Mesendoderm (in vitro differentiated cells): ENCODE data around the gene ADGRV1.

ENCODE experiments used
- DNase-seq: peaks from one replicate; pipeline ENCODE4 v3.0.0; 2013
- H2AK5ac ChIP-seq: 2 replicates; pipeline ENCODE4 v1.6.1; 2013; ENCODE audit warnings: low read length, inconsistent platforms
- H2BK120ac ChIP-seq: 2 replicates; pipeline ENCODE4 v1.6.1; 2013; ENCODE audit warnings: low read depth, mild to moderate bottlenecking, low read length, moderate library complexity, mixed read lengths
- H2BK15ac ChIP-seq: replicated peaks from 2 replicates; pipeline ENCODE4 v1.6.1; 2013; ENCODE audit warnings: low read depth, mild to moderate bottlenecking, moderate library complexity
- H2BK5ac ChIP-seq: 2 replicates; pipeline ENCODE4 v1.6.1; 2013; ENCODE audit warnings: low read length, inconsistent platforms
- H3K18ac ChIP-seq: 2 replicates; pipeline ENCODE4 v1.6.1; 2013; ENCODE audit warnings: mild to moderate bottlenecking, low read length, mixed read lengths
- H3K23ac ChIP-seq: one replicate; pipeline ENCODE4 v1.6.1; 2013; ENCODE audit warnings: low read length
- H3K27ac ChIP-seq: 2 replicates; pipeline ENCODE4 v1.5.1; 2013; ENCODE audit warnings: low read depth, mild to moderate bottlenecking, inconsistent platforms, low read length, moderate library complexity
- H3K27me3 ChIP-seq: 2 replicates; pipeline ENCODE4 v1.6.1; 2013; ENCODE audit warnings: low read length, control low read depth, mild to moderate bottlenecking, inconsistent platforms; ENCODE audit not compliant: insufficient read depth, poor library complexity
- H3K36me3 ChIP-seq: 2 replicates; pipeline ENCODE4 v1.6.1; 2013; ENCODE audit warnings: low read length, inconsistent platforms; ENCODE audit not compliant: control insufficient read depth, insufficient read depth
- H3K4ac ChIP-seq: one replicate; pipeline ENCODE4 v1.6.1; 2013; ENCODE audit warnings: low read depth, mild to moderate bottlenecking, low read length, moderate library complexity
- H3K4me1 ChIP-seq: 2 replicates; pipeline ENCODE4 v1.6.1; 2013; ENCODE audit warnings: low read depth, low read length, inconsistent platforms; ENCODE audit not compliant: control insufficient read depth
- H3K4me2 ChIP-seq: 2 replicates; pipeline ENCODE4 v1.6.1; 2013; ENCODE audit warnings: low read length
- H3K4me3 ChIP-seq: 2 replicates; pipeline ENCODE4 v1.5.1; 2013; ENCODE audit warnings: mild to moderate bottlenecking, low read length
- H3K56ac ChIP-seq: one replicate; pipeline ENCODE4 v1.6.1; 2013; ENCODE audit warnings: low read length
- H3K79me1 ChIP-seq: 2 replicates; pipeline ENCODE4 v1.6.1; 2013; ENCODE audit warnings: low read length, inconsistent platforms
- H3K79me2 ChIP-seq: 2 replicates; pipeline ENCODE4 v1.6.1; 2013; ENCODE audit warnings: mild to moderate bottlenecking, low read length; ENCODE audit not compliant: control insufficient read depth, insufficient read depth
- H3K9ac ChIP-seq: 2 replicates; pipeline ENCODE4 v1.6.1; 2013; ENCODE audit warnings: low read length, inconsistent platforms
- H4K5ac ChIP-seq: one replicate; pipeline ENCODE4 v1.6.1; 2013; ENCODE audit warnings: low read length
- H4K8ac ChIP-seq: one replicate; pipeline ENCODE4 v1.6.1; 2013; ENCODE audit warnings: low read depth, mild to moderate bottlenecking, control low read depth, low read length, moderate library complexity
- WGBS: extraction: QIAGEN DNeasy Blood & Tissue Kit; methylation state at CpG from one replicate; pipeline ENCODE4 v1.1.7; 2013; ENCODE audit warnings: low lambda C conversion rate, missing lambda C conversion rate; ENCODE audit not compliant: insufficient coverage; ENCODE audit errors: extremely low coverage; 5-methylcytosine and 5-hydroxymethylcytosine counted together

The ADGRV1 gene

GRCh38 chr5:90959262-90959661 lies 400.7 kb downstream of the ADGRV1 start:
- Histone ChIP-seq H4K8ac (no peak overlapping the region), H3K79me2 (no peaks in the 10 kb centered on the region), H2AK5ac (no peak overlapping the region), H2BK15ac (no peak overlapping the region), H3K27me3 (no peaks in the 10 kb centered on the region), H3K23ac (no peak overlapping the region), H3K9ac (no peak overlapping the region), H3K36me3 (no peaks in the 10 kb centered on the region), H3K4me1 (no peaks in the 10 kb centered on the region), H3K27ac (no peak overlapping the region), H4K5ac (no peak overlapping the region), H2BK5ac (no peak overlapping the region), H3K18ac (no peak overlapping the region), H3K4ac (no peak overlapping the region), H2BK120ac (no peak overlapping the region), H3K4me3 (no peak overlapping the region), H3K79me1 (no peaks in the 10 kb centered on the region), H3K4me2 (no peak overlapping the region), H3K56ac (no peak overlapping the region)
- DNase-seq = no peak

- Histone ChIP-seq H3K4me3 (no peak overlapping the region), H2BK15ac (no peak overlapping the region), H3K9ac (no peak overlapping the region), H2BK5ac (no peak overlapping the region), H3K79me1 (no peaks in the 10 kb centered on the region), H3K4me2 (no peak overlapping the region), H3K36me3 (no peaks in the 10 kb centered on the region), H4K5ac (no peak overlapping the region), H3K79me2 (no peaks in the 10 kb centered on the region), H4K8ac (no peak overlapping the region), H3K27me3 (no peaks in the 10 kb centered on the region), H3K18ac (no peak overlapping the region), H3K4me1 (no peaks in the 10 kb centered on the region), H2AK5ac (no peak overlapping the region), H3K4ac (no peak overlapping the region), H3K56ac (no peak overlapping the region), H3K23ac (no peak overlapping the region), H2BK120ac (no peak overlapping the region), H3K27ac (no peak overlapping the region)
- no peak for DNase-seq
These were observed 403.9 kb downstream of the ADGRV1 start for GRCh38 chr5:90962481-90962880.

GRCh38 chr5:90965110-90965685 lies 406.6 kb downstream of the ADGRV1 start:
- Histone ChIP-seq H2AK5ac (no peak overlapping the region), H3K18ac (no peak overlapping the region), H3K4ac (no peak overlapping the region), H3K27ac (no peak overlapping the region), H3K4me3 (no peak overlapping the region), H3K56ac (no peak overlapping the region), H3K23ac (no peak overlapping the region), H3K4me2 (no peak overlapping the region), H4K5ac (no peak overlapping the region), H3K9ac (no peak overlapping the region), H3K36me3 (no peaks in the 10 kb centered on the region), H2BK120ac (no peak overlapping the region), H3K4me1 (no peaks in the 10 kb centered on the region), H3K79me1 (no peaks in the 10 kb centered on the region), H3K27me3 (no peaks in the 10 kb centered on the region), H2BK5ac (no peak overlapping the region), H4K8ac (no peak overlapping the region), H3K79me2 (no peaks in the 10 kb centered on the region), H2BK15ac (no peak overlapping the region)
- DNase-seq = no peak
- no CpG with 5 or more reads among the region's 7 CpGs for WGBS

GRCh38 chr5:90967443-90967842 lies 408.8 kb downstream of the ADGRV1 start:
- no peak overlapping the region for H4K5ac ChIP-seq
- no peak overlapping the region for H3K56ac ChIP-seq
- no peaks in the 10 kb centered on the region for H3K79me2 ChIP-seq
- no peak overlapping the region for H3K4me2 ChIP-seq
- no peak overlapping the region for H2BK120ac ChIP-seq
- H3K23ac ChIP-seq = no peak overlapping the region
- H4K8ac ChIP-seq = no peak overlapping the region
- H3K4ac ChIP-seq = no peak overlapping the region
- no peak for DNase-seq
- no peaks in the 10 kb centered on the region for H3K36me3 ChIP-seq
- no peak overlapping the region for H3K4me3 ChIP-seq
- no peaks in the 10 kb centered on the region for H3K27me3 ChIP-seq
- H2AK5ac ChIP-seq = no peak overlapping the region
- no peak overlapping the region for H3K18ac ChIP-seq
- no peak overlapping the region for H2BK15ac ChIP-seq
- H3K4me1 ChIP-seq = no peaks in the 10 kb centered on the region
- no CpG with 5 or more reads among the region's 2 CpGs for WGBS
- H3K9ac ChIP-seq = no peak overlapping the region
- no peak overlapping the region for H2BK5ac ChIP-seq
- H3K27ac ChIP-seq = no peak overlapping the region
- H3K79me1 ChIP-seq = no peaks in the 10 kb centered on the region

- Histone ChIP-seq H3K79me2 (no peaks in the 10 kb centered on the region), H4K5ac (no peak overlapping the region), H3K4ac (no peak overlapping the region), H3K18ac (no peak overlapping the region), H3K27ac (no peak overlapping the region), H3K9ac (no peak overlapping the region), H3K4me2 (no peak overlapping the region), H3K4me1 (no peaks in the 10 kb centered on the region), H3K23ac (no peak overlapping the region), H2BK15ac (no peak overlapping the region), H3K27me3 (no peaks in the 10 kb centered on the region), H3K4me3 (no peak overlapping the region), H2BK5ac (no peak overlapping the region), H4K8ac (no peak overlapping the region), H3K56ac (no peak overlapping the region), H2BK120ac (no peak overlapping the region), H3K36me3 (no peaks in the 10 kb centered on the region), H3K79me1 (no peaks in the 10 kb centered on the region), H2AK5ac (no peak overlapping the region)
- no peak for DNase-seq
- WGBS = no CpG with 5 or more reads among the region's 4 CpGs
These were observed 409.3 kb downstream of the ADGRV1 start for GRCh38 chr5:90967851-90968250.

- no peak overlapping the region for H3K23ac ChIP-seq
- no peak overlapping the region for H3K4ac ChIP-seq
- no peaks in the 10 kb centered on the region for H3K27me3 ChIP-seq
- H3K4me2 ChIP-seq = no peak overlapping the region
- no peak overlapping the region for H4K8ac ChIP-seq
- DNase-seq = no peak
- no peaks in the 10 kb centered on the region for H3K36me3 ChIP-seq
- H3K56ac ChIP-seq = no peak overlapping the region
- no peak overlapping the region for H2AK5ac ChIP-seq
- H3K27ac ChIP-seq = no peak overlapping the region
- no peak overlapping the region for H4K5ac ChIP-seq
- H3K79me1 ChIP-seq = no peaks in the 10 kb centered on the region
- no peak overlapping the region for H2BK15ac ChIP-seq
- no peak overlapping the region for H2BK5ac ChIP-seq
- no peaks in the 10 kb centered on the region for H3K79me2 ChIP-seq
- no peak overlapping the region for H3K9ac ChIP-seq
- no peak overlapping the region for H3K4me3 ChIP-seq
- H3K18ac ChIP-seq = no peak overlapping the region
- H2BK120ac ChIP-seq = no peak overlapping the region
- H3K4me1 ChIP-seq = no peaks in the 10 kb centered on the region
These were observed 409.7 kb downstream of the ADGRV1 start for GRCh38 chr5:90968319-90968718.
